NCI-H345 (cell line): ENCODE data around the gene GSTO1.
A peak's percentile ranks its signal among the peaks of the same experiment; 100 is the strongest.

ENCODE experiments used
- DNase-seq: peaks from one replicate; lab custom pipeline; 2025; lab: John Stamatoyannopoulos, UW

Gene GSTO1

GRCh38 chr10:104250371-104250770 is 4.3 kb upstream of the GSTO1 start:
- no peak for DNase-seq

GRCh38 chr10:104251443-104251842 is 3.2 kb upstream of the GSTO1 start:
- DNase-seq: no peak

- no peak for DNase-seq
Observed at GRCh38 chr10:104252368-104252767, 2.3 kb upstream of the GSTO1 start.

GRCh38 chr10:104253106-104253505 is 1.6 kb upstream of the GSTO1 start:
- DNase-seq: no peak

- no peak for DNase-seq
Observed at GRCh38 chr10:104253606-104254410, 884 bp upstream of the GSTO1 start.

GRCh38 chr10:104255311-104255981 is 754 bp downstream of the GSTO1 start:
- DNase-seq: no peak

- peak; percentile 1 for DNase-seq
Observed at GRCh38 chr10:104256335-104256961, 1.8 kb downstream of the GSTO1 start.

- DNase-seq: no peak
Observed at GRCh38 chr10:104257235-104257634, 2.5 kb downstream of the GSTO1 start.

- no peak for DNase-seq
Observed at GRCh38 chr10:104258209-104258608, 3.5 kb downstream of the GSTO1 start.

- no peak for DNase-seq
Observed at GRCh38 chr10:104259456-104259855, 4.8 kb downstream of the GSTO1 start.

- no peak for DNase-seq
Observed at GRCh38 chr10:104259999-104260774, 5.5 kb downstream of the GSTO1 start.

GRCh38 chr10:104260775-104261115 is 6.1 kb downstream of the GSTO1 start:
- no peak for DNase-seq

GRCh38 chr10:104262055-104262454 is 7.4 kb downstream of the GSTO1 start:
- DNase-seq: no peak

- no peak for DNase-seq
Observed at GRCh38 chr10:104264783-104265182, 10.1 kb downstream of the GSTO1 start.

GRCh38 chr10:104267721-104268404 is 13.2 kb downstream of the GSTO1 start:
- DNase-seq: no peak

- no peak for DNase-seq
Observed at GRCh38 chr10:104268405-104268712, 13.7 kb downstream of the GSTO1 start.

- DNase-seq: peak; percentile 96
Observed at GRCh38 chr10:104268713-104269645, 14.3 kb downstream of the GSTO1 start, which contains the start of gene GSTO2. TSS of gene GSTO2 (plus strand) at chr10:104269184. CDS start at chr10:104274916, 5,732 bp downstream.

GRCh38 chr10:104273286-104273685 is 18.6 kb downstream of the GSTO1 start:
- DNase-seq: no peak

- DNase-seq: no peak
Observed at GRCh38 chr10:104273899-104274575, 19.3 kb downstream of the GSTO1 start.
